ENCODE measurements around the gene SEL1L3.

Gene SEL1L3

GRCh38 chr4:25767877-25768725, 94.7 kb downstream of the SEL1L3 start:
- Histone ChIP-seq H3K4me1 (ENCODE audit: control insufficient read depth, insufficient read depth, low read length) (no peaks in the 10 kb centered on the region), H3K4me3 (ENCODE audit: low read depth, low read length) (no peak overlapping the region), H3K9me3 (ENCODE audit: control insufficient read depth, insufficient read depth, low read depth, low read length) (no peaks in the 10 kb centered on the region), H3K27ac (ENCODE audit: low read depth, low read length) (no peak overlapping the region), H3K36me3 (ENCODE audit: control insufficient read depth, insufficient read depth, low read length) (peaks cover 24% of the 10 kb centered on the region; the same call in 1 of the 2 replicates), H3K27me3 (ENCODE audit: control insufficient read depth, insufficient read depth, low read length) (no peaks in the 10 kb centered on the region), H3K9ac (ENCODE audit: low read length) (no peak overlapping the region)

DNA sequence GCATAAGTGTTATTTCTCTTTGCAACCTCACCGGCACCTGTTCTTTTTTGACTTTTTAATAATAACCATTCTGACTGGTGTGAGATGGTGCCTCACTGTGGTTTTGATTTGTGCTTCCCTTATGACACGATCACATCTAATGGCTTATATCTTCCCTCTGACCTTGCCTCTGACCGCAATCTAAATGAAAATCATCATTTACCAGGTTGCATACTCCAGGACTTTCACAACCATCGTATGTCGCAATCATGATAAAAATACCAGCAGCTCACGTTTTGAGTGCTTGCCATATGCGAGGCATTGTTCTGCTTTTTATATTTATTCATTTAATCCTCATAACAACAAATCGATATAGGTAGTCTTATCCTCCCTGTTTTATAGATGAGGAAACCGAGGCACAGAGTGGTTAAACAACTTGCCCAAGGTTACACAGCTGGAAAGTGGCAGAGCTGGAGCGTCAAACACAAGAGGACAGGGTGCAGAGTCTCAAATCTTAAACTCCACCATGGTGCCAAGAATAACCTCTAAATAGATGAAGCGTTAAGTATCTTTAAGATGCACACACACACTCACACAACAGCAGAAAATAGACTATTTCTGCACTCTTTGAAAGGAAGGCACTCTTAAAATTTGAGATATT, 102.2 kb downstream of the SEL1L3 start:
- peaks cover 38% of the 10 kb centered on the region for H3K36me3 ChIP-seq (ENCODE audit: control insufficient read depth, insufficient read depth, low read length)
- H3K4me3 ChIP-seq (ENCODE audit: low read depth, low read length): no peak overlapping the region
- H3K27me3 ChIP-seq (ENCODE audit: control insufficient read depth, insufficient read depth, low read length): no peaks in the 10 kb centered on the region
- H3K9ac ChIP-seq (ENCODE audit: low read length): no peak overlapping the region
- H3K9me3 ChIP-seq (ENCODE audit: control insufficient read depth, insufficient read depth, low read depth, low read length): no peaks in the 10 kb centered on the region
- no peak overlapping the region for H3K27ac ChIP-seq (ENCODE audit: low read depth, low read length)
- H3K4me1 ChIP-seq (ENCODE audit: control insufficient read depth, insufficient read depth, low read length): no peaks in the 10 kb centered on the region

GRCh38 chr4:25760048-25760447, 102.7 kb downstream of the SEL1L3 start:
- no peaks in the 10 kb centered on the region for H3K9me3 ChIP-seq (ENCODE audit: control insufficient read depth, insufficient read depth, low read depth, low read length)
- peaks cover 34% of the 10 kb centered on the region for H3K36me3 ChIP-seq (ENCODE audit: control insufficient read depth, insufficient read depth, low read length)

GRCh38 chr4:25759101-25759500, 103.7 kb downstream of the SEL1L3 start:
- no peak overlapping the region for H3K9ac ChIP-seq (ENCODE audit: low read length)
- no peak overlapping the region for H3K27ac ChIP-seq (ENCODE audit: low read depth, low read length)
- H3K36me3 ChIP-seq (ENCODE audit: control insufficient read depth, insufficient read depth, low read length): peaks cover 25% of the 10 kb centered on the region
- H3K9me3 ChIP-seq (ENCODE audit: control insufficient read depth, insufficient read depth, low read depth, low read length): no peaks in the 10 kb centered on the region
- no peaks in the 10 kb centered on the region for H3K4me1 ChIP-seq (ENCODE audit: control insufficient read depth, insufficient read depth, low read length)
- no peaks in the 10 kb centered on the region for H3K27me3 ChIP-seq (ENCODE audit: control insufficient read depth, insufficient read depth, low read length)
- no peak overlapping the region for H3K4me3 ChIP-seq (ENCODE audit: low read depth, low read length)

More at GRCh38 chr4:25760048-25760447, 102.7 kb downstream of the SEL1L3 start:
- H3K27me3 ChIP-seq (ENCODE audit: control insufficient read depth, insufficient read depth, low read length): no peaks in the 10 kb centered on the region
- H3K27ac ChIP-seq (ENCODE audit: low read depth, low read length): no peak overlapping the region
- H3K4me3 ChIP-seq (ENCODE audit: low read depth, low read length): no peak overlapping the region
- no peak overlapping the region for H3K9ac ChIP-seq (ENCODE audit: low read length)
- H3K4me1 ChIP-seq (ENCODE audit: control insufficient read depth, insufficient read depth, low read length): no peaks in the 10 kb centered on the region

DNA sequence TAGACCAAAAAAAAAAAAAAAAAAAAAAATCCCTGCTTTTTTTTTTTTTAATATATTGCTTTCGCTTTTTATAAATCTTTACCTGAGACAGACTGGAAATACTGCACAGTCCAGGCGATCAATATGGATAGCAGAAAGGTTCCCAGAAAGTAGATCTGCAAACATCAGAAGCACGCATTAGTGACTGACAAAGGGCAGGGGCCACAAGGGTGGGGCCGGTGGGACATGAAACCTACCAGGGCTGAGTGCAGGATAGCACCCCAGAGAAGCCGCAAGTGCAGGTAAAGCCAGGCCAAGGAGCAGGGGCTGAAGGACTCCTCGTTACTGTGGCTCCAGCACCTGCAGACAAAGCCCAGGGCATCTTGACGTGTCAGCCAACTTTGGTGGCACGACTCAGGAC, 105.3 kb downstream of the SEL1L3 start:
- no peak overlapping the region for H3K27ac ChIP-seq (ENCODE audit: low read depth, low read length)
- H3K4me1 ChIP-seq (ENCODE audit: control insufficient read depth, insufficient read depth, low read length): no peaks in the 10 kb centered on the region
- no peak overlapping the region for H3K4me3 ChIP-seq (ENCODE audit: low read depth, low read length)
- H3K27me3 ChIP-seq (ENCODE audit: control insufficient read depth, insufficient read depth, low read length): no peaks in the 10 kb centered on the region
- H3K36me3 ChIP-seq (ENCODE audit: control insufficient read depth, insufficient read depth, low read length): peaks cover 19% of the 10 kb centered on the region
- no peak overlapping the region for H3K9ac ChIP-seq (ENCODE audit: low read length)
- H3K9me3 ChIP-seq (ENCODE audit: control insufficient read depth, insufficient read depth, low read depth, low read length): no peaks in the 10 kb centered on the region

GRCh38 chr4:25756503-25756902, 106.3 kb downstream of the SEL1L3 start:
- H3K9me3 ChIP-seq (ENCODE audit: control insufficient read depth, insufficient read depth, low read depth, low read length): no peaks in the 10 kb centered on the region
- H3K9ac ChIP-seq (ENCODE audit: low read length): no peak overlapping the region
- H3K36me3 ChIP-seq (ENCODE audit: control insufficient read depth, insufficient read depth, low read length): peaks cover 17% of the 10 kb centered on the region
- H3K4me1 ChIP-seq (ENCODE audit: control insufficient read depth, insufficient read depth, low read length): no peaks in the 10 kb centered on the region
- H3K27ac ChIP-seq (ENCODE audit: low read depth, low read length): no peak overlapping the region
- no peaks in the 10 kb centered on the region for H3K27me3 ChIP-seq (ENCODE audit: control insufficient read depth, insufficient read depth, low read length)
- H3K4me3 ChIP-seq (ENCODE audit: low read depth, low read length): no peak overlapping the region

DNA sequence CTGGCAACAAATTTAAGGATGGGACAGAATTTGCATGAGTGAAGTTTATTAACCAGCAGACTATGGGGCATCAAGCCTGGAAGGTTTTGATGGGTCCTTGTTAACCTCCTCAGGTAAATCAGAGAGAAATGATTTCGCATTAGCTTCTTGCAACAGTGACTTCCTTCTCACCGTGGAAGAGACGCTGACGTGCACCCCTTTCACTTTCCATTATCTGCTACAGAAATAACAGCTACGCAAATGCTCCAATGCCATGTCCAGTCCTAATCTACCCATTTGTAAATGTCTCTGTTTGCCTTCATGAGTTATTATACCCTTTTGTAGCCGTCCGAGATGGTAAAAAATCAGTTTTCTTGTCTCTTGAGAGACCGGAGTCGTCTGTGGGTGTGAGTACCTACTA, 106.9 kb downstream of the SEL1L3 start:
- no peak overlapping the region for H3K9ac ChIP-seq (ENCODE audit: low read length)
- H3K36me3 ChIP-seq (ENCODE audit: control insufficient read depth, insufficient read depth, low read length): peaks cover 17% of the 10 kb centered on the region
- H3K27me3 ChIP-seq (ENCODE audit: control insufficient read depth, insufficient read depth, low read length): no peaks in the 10 kb centered on the region
- no peaks in the 10 kb centered on the region for H3K4me1 ChIP-seq (ENCODE audit: control insufficient read depth, insufficient read depth, low read length)
- H3K27ac ChIP-seq (ENCODE audit: low read depth, low read length): no peak overlapping the region
- no peaks in the 10 kb centered on the region for H3K9me3 ChIP-seq (ENCODE audit: control insufficient read depth, insufficient read depth, low read depth, low read length)
- no peak overlapping the region for H3K4me3 ChIP-seq (ENCODE audit: low read depth, low read length)

DNA sequence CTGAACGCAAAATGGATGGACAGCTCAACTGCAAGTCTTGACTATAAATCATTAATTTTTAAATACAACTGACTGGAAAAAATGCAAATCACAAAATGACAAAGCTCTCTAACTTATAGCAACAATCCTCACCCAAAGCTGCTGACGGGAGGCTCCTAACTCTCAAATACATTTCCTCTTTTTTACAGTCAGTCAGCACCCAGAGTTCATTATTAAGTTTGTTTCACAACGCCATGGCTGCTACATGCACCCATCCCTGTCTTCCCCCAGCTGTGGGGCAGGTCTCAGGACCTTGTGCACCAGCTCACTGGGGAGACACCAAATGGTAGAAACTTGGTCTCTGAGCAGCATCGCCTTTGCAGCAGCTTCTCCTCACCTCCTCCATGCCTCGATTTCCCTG, 109.5 kb downstream of the SEL1L3 start:
- Histone ChIP-seq H3K4me3 (ENCODE audit: low read depth, low read length) (no peak overlapping the region), H3K27ac (ENCODE audit: low read depth, low read length) (no peak overlapping the region), H3K4me1 (ENCODE audit: control insufficient read depth, insufficient read depth, low read length) (no peaks in the 10 kb centered on the region), H3K36me3 (ENCODE audit: control insufficient read depth, insufficient read depth, low read length) (no peaks in the 10 kb centered on the region; the same call in none of the 2 replicates), H3K27me3 (ENCODE audit: control insufficient read depth, insufficient read depth, low read length) (no peaks in the 10 kb centered on the region), H3K9me3 (ENCODE audit: control insufficient read depth, insufficient read depth, low read depth, low read length) (no peaks in the 10 kb centered on the region), H3K9ac (ENCODE audit: low read length) (no peak overlapping the region)

DNA sequence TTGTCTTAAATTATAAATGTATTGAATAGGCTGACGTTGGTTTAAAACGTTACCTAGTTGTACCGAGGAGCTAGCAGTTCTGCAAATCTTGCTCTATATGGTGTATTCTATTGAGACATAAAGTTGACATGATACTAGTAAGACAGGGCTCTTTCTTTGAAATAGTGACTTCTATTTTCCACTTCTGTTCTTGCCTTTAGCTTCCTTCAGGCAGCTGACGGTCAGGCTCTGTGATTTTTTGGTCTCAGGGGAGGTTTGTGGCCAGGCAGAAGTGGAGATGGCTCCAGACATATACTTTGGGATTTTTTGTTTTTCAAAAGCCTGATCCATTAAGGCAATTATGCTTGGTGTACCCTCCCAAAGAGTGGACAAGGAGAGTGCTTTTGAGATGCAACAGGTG, 111.9 kb downstream of the SEL1L3 start:
- H3K9ac ChIP-seq (ENCODE audit: low read length): no peak overlapping the region
- H3K36me3 ChIP-seq (ENCODE audit: control insufficient read depth, insufficient read depth, low read length): no peaks in the 10 kb centered on the region; the same call in none of the 2 replicates
- no peak overlapping the region for H3K27ac ChIP-seq (ENCODE audit: low read depth, low read length)
- no peak overlapping the region for H3K4me3 ChIP-seq (ENCODE audit: low read depth, low read length)
- no peaks in the 10 kb centered on the region for H3K4me1 ChIP-seq (ENCODE audit: control insufficient read depth, insufficient read depth, low read length)
- no peaks in the 10 kb centered on the region for H3K9me3 ChIP-seq (ENCODE audit: control insufficient read depth, insufficient read depth, low read depth, low read length)
- no peaks in the 10 kb centered on the region for H3K27me3 ChIP-seq (ENCODE audit: control insufficient read depth, insufficient read depth, low read length)

DNA sequence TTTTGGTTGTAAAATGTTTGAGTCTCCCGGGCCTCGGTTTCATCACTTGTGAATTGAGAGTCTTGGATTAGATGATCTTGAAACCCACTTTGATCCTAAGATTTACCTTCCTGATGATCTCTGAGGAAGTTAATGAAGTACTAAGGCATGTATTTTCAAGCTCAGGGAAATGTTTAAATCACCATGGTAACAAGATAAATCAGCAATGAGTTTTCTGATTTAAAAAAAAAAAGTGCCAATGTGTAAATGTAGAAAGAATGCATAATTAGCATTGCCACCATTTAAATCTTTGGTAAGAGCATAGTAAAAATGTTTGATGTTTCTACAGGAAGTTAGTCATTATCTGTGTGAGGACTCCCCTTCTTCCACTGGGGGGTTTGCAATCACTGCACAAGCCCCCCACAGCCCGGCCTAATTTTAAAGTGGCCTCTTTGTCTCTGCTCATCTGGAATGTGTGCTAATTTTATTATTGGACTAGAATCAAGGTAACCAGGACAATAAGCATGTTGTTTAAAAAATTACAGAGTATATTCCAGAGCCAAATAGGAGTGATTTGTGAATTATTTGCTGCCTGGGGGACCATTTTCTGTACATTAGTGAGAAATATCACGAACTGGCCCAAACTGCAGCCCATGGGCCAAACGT, 113.5 kb downstream of the SEL1L3 start:
- H3K36me3 ChIP-seq (ENCODE audit: control insufficient read depth, insufficient read depth, low read length): no peaks in the 10 kb centered on the region; the same call in none of the 2 replicates
- H3K4me1 ChIP-seq (ENCODE audit: control insufficient read depth, insufficient read depth, low read length): no peaks in the 10 kb centered on the region
- no peaks in the 10 kb centered on the region for H3K9me3 ChIP-seq (ENCODE audit: control insufficient read depth, insufficient read depth, low read depth, low read length)
- H3K27ac ChIP-seq (ENCODE audit: low read depth, low read length): no peak overlapping the region
- H3K4me3 ChIP-seq (ENCODE audit: low read depth, low read length): no peak overlapping the region
- no peak overlapping the region for H3K9ac ChIP-seq (ENCODE audit: low read length)
- no peaks in the 10 kb centered on the region for H3K27me3 ChIP-seq (ENCODE audit: control insufficient read depth, insufficient read depth, low read length)

- H3K9me3 ChIP-seq (ENCODE audit: control insufficient read depth, insufficient read depth, low read depth, low read length): no peaks in the 10 kb centered on the region
These were observed 118.8 kb downstream of the SEL1L3 start for GRCh38 chr4:25743971-25744370.

More at GRCh38 chr4:25743971-25744370, 118.8 kb downstream of the SEL1L3 start:
- Histone ChIP-seq H3K27me3 (ENCODE audit: control insufficient read depth, insufficient read depth, low read length) (no peaks in the 10 kb centered on the region), H3K4me3 (ENCODE audit: low read depth, low read length) (no peak overlapping the region), H3K9ac (ENCODE audit: low read length) (no peak overlapping the region), H3K27ac (ENCODE audit: low read depth, low read length) (no peak overlapping the region), H3K4me1 (ENCODE audit: control insufficient read depth, insufficient read depth, low read length) (no peaks in the 10 kb centered on the region), H3K36me3 (ENCODE audit: control insufficient read depth, insufficient read depth, low read length) (no peaks in the 10 kb centered on the region; the same call in 1 of the 2 replicates)

All from HUES6 (cell line).